ENCODE measurements around the gene SVIP. TPM values are rescaled to one million over a fixed set of nuclear protein-coding genes. Genes with fewer than 3 reads are reported as not detected.

SVIP gene
- total RNA-seq, 1 donor from 2014 or later, result 26.7 TPM

GRCh38 chr11:22807855-22808570, 21.6 kb downstream of the SVIP start:
- Histone ChIP-seq H3K27ac (replicated peaks) (peak overlapping the region; percentile 60), H3K27me3 (ENCODE audit: low read depth) (no peaks in the 10 kb centered on the region), H3K4me3 (no peak overlapping the region), H3K4me1 (peaks cover 32% of the 10 kb centered on the region), H3K9me3 (replicated peaks) (no peaks in the 10 kb centered on the region), H3K36me3 (no peaks in the 10 kb centered on the region)
- TF ChIP-seq CTCF (IDR thresholded peaks at IDR 0.05; ENCODE audit: borderline replicate concordance), result no peak
- no peak for DNase-seq
- intact Hi-C loops (cut with micrococcal nuclease), result no loop called here

GRCh38 chr11:22807391-22807790, 22.2 kb downstream of the SVIP start:
- no peaks in the 10 kb centered on the region for H3K27me3 ChIP-seq (ENCODE audit: low read depth)
- no peaks in the 10 kb centered on the region for H3K36me3 ChIP-seq
- no peaks in the 10 kb centered on the region for H3K9me3 ChIP-seq (replicated peaks)
- intact Hi-C loops (cut with micrococcal nuclease), result no loop called here
- no peak overlapping the region for H3K4me3 ChIP-seq
- DNase-seq, result no peak
- no peak for TF ChIP-seq CTCF (IDR thresholded peaks at IDR 0.05; ENCODE audit: borderline replicate concordance)
- H3K27ac ChIP-seq (replicated peaks), result peak overlapping the region; percentile 60
- peaks cover 32% of the 10 kb centered on the region for H3K4me1 ChIP-seq

DNA sequence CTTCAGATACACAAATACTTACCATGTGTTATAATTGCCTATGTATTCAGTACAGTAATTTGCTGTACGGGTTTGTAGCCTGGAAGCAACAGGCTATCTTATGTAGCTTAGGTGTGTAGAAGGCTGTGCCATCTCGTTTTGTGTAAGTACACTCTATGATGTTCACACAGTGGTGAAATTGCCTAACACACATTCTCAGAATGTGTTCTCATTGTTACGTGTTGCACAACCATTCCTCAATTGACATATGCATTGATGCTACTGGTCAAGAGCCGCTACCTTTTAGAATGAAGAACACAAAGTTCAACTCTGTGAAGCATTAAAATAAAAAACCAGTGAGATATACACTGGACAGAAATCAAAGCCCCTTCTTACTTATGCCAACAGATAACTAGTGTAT, 26.7 kb downstream of the SVIP start:
- no peak for TF ChIP-seq CTCF (IDR thresholded peaks at IDR 0.05; ENCODE audit: borderline replicate concordance)
- peaks cover 12% of the 10 kb centered on the region for H3K4me1 ChIP-seq
- H3K4me3 ChIP-seq, result no peak overlapping the region
- no peak overlapping the region for H3K27ac ChIP-seq (replicated peaks)
- H3K9me3 ChIP-seq (replicated peaks), result no peaks in the 10 kb centered on the region
- no peaks in the 10 kb centered on the region for H3K36me3 ChIP-seq
- H3K27me3 ChIP-seq (ENCODE audit: low read depth), result no peaks in the 10 kb centered on the region
- intact Hi-C loops (cut with micrococcal nuclease), result no loop called here
- DNase-seq, result no peak

DNA sequence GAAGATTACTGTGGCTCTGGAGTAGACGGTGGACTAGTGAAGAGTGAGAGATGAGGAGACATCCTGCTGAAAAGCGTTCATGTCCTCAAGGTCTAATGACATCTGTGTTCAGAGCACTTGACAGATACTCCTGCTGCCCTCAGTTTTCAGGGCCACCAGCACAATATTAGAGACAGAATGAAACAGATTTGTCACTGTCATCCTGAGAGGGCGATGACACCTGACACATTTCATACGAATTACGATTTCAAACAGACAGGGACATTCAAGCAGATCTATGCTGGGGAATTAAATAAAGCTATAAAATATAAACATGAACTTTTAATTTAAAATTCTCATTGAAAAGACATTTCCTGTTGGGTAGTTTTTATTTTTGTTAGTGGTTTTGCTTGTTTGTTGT, 29.1 kb downstream of the SVIP start:
- Histone ChIP-seq H3K4me1 (no peaks in the 10 kb centered on the region), H3K27me3 (ENCODE audit: low read depth) (no peaks in the 10 kb centered on the region), H3K27ac (replicated peaks) (no peak overlapping the region), H3K36me3 (no peaks in the 10 kb centered on the region), H3K4me3 (no peak overlapping the region), H3K9me3 (replicated peaks) (no peaks in the 10 kb centered on the region)
- intact Hi-C loops (cut with micrococcal nuclease), result no loop called here
- DNase-seq, result no peak
- TF ChIP-seq CTCF (IDR thresholded peaks at IDR 0.05; ENCODE audit: borderline replicate concordance), result no peak

GRCh38 chr11:22798901-22799300, 30.7 kb downstream of the SVIP start:
- no peak for TF ChIP-seq CTCF (IDR thresholded peaks at IDR 0.05; ENCODE audit: borderline replicate concordance)
- no peaks in the 10 kb centered on the region for H3K36me3 ChIP-seq
- H3K4me1 ChIP-seq, result no peaks in the 10 kb centered on the region
- intact Hi-C loops (cut with micrococcal nuclease), result no loop called here
- H3K9me3 ChIP-seq (replicated peaks), result no peaks in the 10 kb centered on the region
- no peaks in the 10 kb centered on the region for H3K27me3 ChIP-seq (ENCODE audit: low read depth)
- H3K27ac ChIP-seq (replicated peaks), result no peak overlapping the region
- no peak for DNase-seq
- H3K4me3 ChIP-seq, result no peak overlapping the region

Measured in left ventricle myocardium inferior (tissue), 1 donor.